ENCODE measurements around the gene ATRAID.

The ATRAID gene, protein sequence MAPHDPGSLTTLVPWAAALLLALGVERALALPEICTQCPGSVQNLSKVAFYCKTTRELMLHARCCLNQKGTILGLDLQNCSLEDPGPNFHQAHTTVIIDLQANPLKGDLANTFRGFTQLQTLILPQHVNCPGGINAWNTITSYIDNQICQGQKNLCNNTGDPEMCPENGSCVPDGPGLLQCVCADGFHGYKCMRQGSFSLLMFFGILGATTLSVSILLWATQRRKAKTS

DNA sequence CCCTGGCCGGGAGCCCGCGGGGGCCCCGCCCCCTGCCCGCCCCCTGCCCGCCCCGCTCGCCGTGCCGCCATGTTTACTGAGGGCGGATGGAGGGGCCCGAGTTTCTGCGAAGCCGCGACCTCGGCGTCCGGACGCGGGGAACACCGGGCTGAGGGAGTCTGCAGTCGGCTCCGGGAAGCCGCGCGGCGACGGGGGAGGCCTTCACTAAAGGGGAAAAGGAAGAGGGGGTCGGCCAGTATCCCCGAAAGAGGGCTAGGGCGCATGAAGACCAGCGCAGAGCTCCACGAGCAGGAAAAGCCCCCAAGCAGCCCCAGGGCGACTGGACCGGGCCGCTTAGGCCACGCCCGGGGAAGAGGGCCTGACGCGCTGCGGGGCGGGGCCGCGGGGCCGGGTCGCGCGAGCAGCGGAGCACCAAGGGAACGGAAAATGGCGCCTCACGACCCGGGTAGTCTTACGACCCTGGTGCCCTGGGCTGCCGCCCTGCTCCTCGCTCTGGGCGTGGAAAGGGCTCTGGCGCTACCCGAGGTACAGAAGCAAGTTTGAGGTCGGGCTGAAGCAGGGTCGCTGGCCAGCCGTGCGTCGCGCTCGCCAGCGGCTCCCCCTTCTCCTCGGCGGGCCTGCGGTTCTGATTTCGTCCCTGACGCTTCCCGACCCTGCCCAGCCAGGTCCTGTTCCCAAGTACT lies at the start of gene ATRAID, which contains the start of gene SLC5A6:
ATRAID (plus strand) TSS at position 99 of the 683 bp plus-strand sequence; CDS start at position 427, 328 bp downstream.
SLC5A6 (minus strand) TSS at position 326 of the 683 bp plus-strand sequence. CDS start 4,618 bp downstream, outside the sequence.
- TF ChIP-seq, protein P1, sequence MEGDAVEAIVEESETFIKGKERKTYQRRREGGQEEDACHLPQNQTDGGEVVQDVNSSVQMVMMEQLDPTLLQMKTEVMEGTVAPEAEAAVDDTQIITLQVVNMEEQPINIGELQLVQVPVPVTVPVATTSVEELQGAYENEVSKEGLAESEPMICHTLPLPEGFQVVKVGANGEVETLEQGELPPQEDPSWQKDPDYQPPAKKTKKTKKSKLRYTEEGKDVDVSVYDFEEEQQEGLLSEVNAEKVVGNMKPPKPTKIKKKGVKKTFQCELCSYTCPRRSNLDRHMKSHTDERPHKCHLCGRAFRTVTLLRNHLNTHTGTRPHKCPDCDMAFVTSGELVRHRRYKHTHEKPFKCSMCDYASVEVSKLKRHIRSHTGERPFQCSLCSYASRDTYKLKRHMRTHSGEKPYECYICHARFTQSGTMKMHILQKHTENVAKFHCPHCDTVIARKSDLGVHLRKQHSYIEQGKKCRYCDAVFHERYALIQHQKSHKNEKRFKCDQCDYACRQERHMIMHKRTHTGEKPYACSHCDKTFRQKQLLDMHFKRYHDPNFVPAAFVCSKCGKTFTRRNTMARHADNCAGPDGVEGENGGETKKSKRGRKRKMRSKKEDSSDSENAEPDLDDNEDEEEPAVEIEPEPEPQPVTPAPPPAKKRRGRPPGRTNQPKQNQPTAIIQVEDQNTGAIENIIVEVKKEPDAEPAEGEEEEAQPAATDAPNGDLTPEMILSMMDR (IDR thresholded peaks at IDR 0.05; ENCODE audit: low read depth, low read length, missing control alignments): no peak

DNA sequence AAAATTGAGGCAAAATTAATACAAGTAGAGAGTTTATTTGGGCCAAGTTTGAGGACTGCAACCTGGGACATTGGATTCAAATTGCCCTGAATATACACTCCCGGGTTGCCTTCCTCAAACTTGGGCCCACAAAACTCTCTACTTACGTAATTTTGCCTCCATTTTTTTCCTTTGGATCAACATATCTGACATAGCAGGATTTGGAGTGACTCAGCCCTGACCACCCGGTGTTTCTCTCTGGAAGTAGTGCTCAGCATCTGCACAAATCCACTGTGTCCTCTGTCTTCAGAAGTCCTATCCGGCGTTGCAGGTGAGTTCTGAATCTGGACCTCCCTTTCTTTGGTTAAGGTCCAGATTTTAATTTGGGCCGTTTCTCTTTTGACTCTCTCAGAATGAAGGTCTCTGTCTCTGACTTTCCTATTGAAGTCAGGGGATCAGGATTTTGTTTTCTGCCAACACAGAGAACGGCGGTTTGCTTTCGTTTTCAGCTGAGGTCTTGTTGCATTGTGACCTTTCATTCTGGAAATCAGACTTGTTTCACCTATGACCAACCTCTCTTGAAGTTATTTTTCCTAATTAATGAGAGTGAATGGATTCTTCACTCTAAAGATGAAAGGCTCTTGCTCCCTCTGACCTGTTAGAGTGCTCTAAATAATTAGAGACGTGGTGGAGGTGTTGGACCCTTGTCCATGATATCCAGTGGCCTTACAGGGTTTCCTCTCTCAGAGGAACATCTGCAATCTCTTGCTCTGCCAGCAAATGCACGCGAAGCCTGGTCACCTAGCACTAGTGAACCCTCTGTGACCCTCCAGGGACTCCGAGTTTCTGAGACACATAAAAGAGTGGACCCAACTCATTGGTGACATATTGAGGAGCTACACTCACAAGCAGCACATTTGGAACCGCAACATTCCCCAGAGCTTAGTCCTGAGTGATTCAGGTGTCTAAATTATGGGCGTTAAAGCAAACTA lies 49.4 kb upstream of the ATRAID start:
- TF ChIP-seq, protein P1 (IDR thresholded peaks at IDR 0.05; ENCODE audit: low read depth, low read length, missing control alignments): no peak
- peak; percentile 38 for DNase-seq
- in situ Hi-C loops (cut with HindIII; ENCODE audit: low pct_ligation_motif_present, low sequenced_read_pairs): no loop called here
- H3K4me3 ChIP-seq (ENCODE audit: low read depth, low read length): no peak overlapping the region
- H3K36me3 ChIP-seq (replicated peaks): no peaks in the 10 kb centered on the region
- no peaks in the 10 kb centered on the region for H3K27me3 ChIP-seq (replicated peaks)
- H3K27ac ChIP-seq: no peak overlapping the region

More for the DNA sequence above, at the start of gene ATRAID, which contains the start of gene SLC5A6:
- peaks cover 8% of the 10 kb centered on the region for H3K36me3 ChIP-seq (replicated peaks)
- in situ Hi-C loops (cut with HindIII; ENCODE audit: low pct_ligation_motif_present, low sequenced_read_pairs): no loop called here
- H3K27ac ChIP-seq: peak within 1 kb of the TSS; percentile 92
- H3K27me3 ChIP-seq (replicated peaks): no peaks in the 10 kb centered on the region
- peak within 1 kb of the TSS; percentile 91 for H3K4me3 ChIP-seq (ENCODE audit: low read depth, low read length)
- DNase-seq: peak; percentile 65

DNA sequence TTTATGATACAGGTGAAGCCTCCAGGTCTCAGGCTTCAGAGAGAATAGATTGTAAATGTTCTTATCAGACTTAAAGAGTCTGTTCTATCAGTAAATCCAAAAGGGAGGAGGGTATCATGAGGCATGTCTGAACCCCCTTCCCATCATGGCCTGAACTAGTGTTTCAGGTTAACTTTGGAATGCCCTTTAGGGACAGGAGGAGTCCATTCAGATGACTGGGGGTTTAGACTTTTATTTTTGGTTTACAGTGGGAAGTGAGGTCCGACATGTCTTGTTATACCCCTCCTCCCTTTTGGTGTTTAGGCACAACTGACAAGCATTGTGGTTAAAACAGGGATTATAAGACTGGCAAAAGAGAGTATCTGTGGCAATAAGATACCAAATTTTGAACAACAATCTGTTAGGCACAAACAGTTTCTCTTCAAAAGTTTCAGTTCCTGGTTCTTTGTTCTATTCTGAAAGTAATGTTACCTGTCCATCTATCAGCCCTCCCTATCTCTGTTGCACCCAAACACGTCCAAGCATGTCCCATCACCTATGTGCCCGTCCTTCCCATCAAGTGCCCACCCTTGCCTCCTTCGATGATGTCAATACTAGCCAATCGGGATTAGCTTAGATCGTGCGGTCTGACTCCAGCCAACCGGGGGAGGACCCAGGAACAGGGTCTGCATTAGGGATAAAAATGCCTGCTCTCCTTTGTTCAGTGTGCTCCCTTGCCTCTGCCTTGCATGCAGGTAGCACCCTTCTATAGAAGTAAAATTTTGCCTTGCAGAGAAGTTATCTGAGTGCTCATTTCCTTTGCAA lies 46.7 kb upstream of the ATRAID start:
- in situ Hi-C loops (cut with HindIII; ENCODE audit: low pct_ligation_motif_present, low sequenced_read_pairs): no loop called here
- Histone ChIP-seq H3K36me3 (replicated peaks) (no peaks in the 10 kb centered on the region), H3K4me3 (ENCODE audit: low read depth, low read length) (no peak overlapping the region), H3K27ac (no peak overlapping the region), H3K27me3 (replicated peaks) (peaks cover 2% of the 10 kb centered on the region)
- TF ChIP-seq, protein P1 (IDR thresholded peaks at IDR 0.05; ENCODE audit: low read depth, low read length, missing control alignments): no peak
- DNase-seq: no peak

GRCh38 chr2:27170581-27171337 lies 41.1 kb upstream of the ATRAID start:
- H3K36me3 ChIP-seq (replicated peaks): no peaks in the 10 kb centered on the region
- H3K27ac ChIP-seq: no peak overlapping the region
- DNase-seq: no peak
- peaks cover 13% of the 10 kb centered on the region for H3K27me3 ChIP-seq (replicated peaks)
- no peak overlapping the region for H3K4me3 ChIP-seq (ENCODE audit: low read depth, low read length)
- TF ChIP-seq, protein P1 (IDR thresholded peaks at IDR 0.05; ENCODE audit: low read depth, low read length, missing control alignments): no peak
- in situ Hi-C loops (cut with HindIII; ENCODE audit: low pct_ligation_motif_present, low sequenced_read_pairs): no loop called here
